Ishikawa (cell line): ENCODE results near the gene CDC5L.

ENCODE experiments used
- CEBPB ChIP-seq: IDR thresholded peaks from 2 replicates; pipeline ENCODE4 v1.6.1; 2012
- CREB1 ChIP-seq: IDR thresholded peaks from 2 replicates; pipeline ENCODE4 v1.6.1; 2012; ENCODE audit warnings: low read depth
- EP300 ChIP-seq: IDR thresholded peaks from 2 replicates; pipeline ENCODE4 v1.6.1; 2012; ENCODE audit warnings: borderline replicate concordance
- FOXM1 ChIP-seq: IDR thresholded peaks from 2 replicates; pipeline ENCODE4 v1.6.1; 2012; ENCODE audit warnings: low read depth, borderline replicate concordance
- MAX ChIP-seq: IDR thresholded peaks from 2 replicates; pipeline ENCODE4 v1.6.1; 2012
- NFIC ChIP-seq: IDR thresholded peaks from 2 replicates; pipeline ENCODE4 v1.6.1; 2012
- RAD21 ChIP-seq: IDR thresholded peaks from 2 replicates; pipeline ENCODE4 v1.6.1; 2012; ENCODE audit warnings: low read depth
- REST ChIP-seq: IDR thresholded peaks from 2 replicates; pipeline ENCODE4 v1.6.1; 2012; ENCODE audit warnings: low read depth, mild to moderate bottlenecking
- TAF1 ChIP-seq: IDR thresholded peaks from 2 replicates; pipeline ENCODE4 v1.6.1; 2012; ENCODE audit warnings: low read depth, mild to moderate bottlenecking
- TCF12 ChIP-seq: IDR thresholded peaks from 2 replicates; pipeline ENCODE4 v1.6.1; 2012; ENCODE audit warnings: low read depth
- TEAD4 ChIP-seq: IDR thresholded peaks from 2 replicates; pipeline ENCODE4 v1.6.1; 2012
- USF1 ChIP-seq: IDR thresholded peaks from 2 replicates; pipeline ENCODE4 v1.6.1; 2012
- YY1 ChIP-seq: IDR thresholded peaks from 2 replicates; pipeline ENCODE4 v1.6.1; 2012; ENCODE audit warnings: low read depth
- ZBTB7A ChIP-seq: IDR thresholded peaks from 2 replicates; pipeline ENCODE4 v1.6.1; 2012; ENCODE audit warnings: low read depth

GRCh38 chr6:44478591-44479254 is 91.2 kb downstream of the CDC5L start:
- TF ChIP-seq CEBPB, result no peak
- TF ChIP-seq YY1, result no peak
- no peak for TF ChIP-seq EP300
- TF ChIP-seq MAX, result no peak
- TF ChIP-seq RAD21, result no peak
- TF ChIP-seq REST, result no peak
- no peak for TF ChIP-seq TAF1
- no peak for TF ChIP-seq TCF12
- no peak for TF ChIP-seq CREB1
- TF ChIP-seq TEAD4, result no peak
- no peak for TF ChIP-seq NFIC
- TF ChIP-seq FOXM1, result no peak
- TF ChIP-seq ZBTB7A, result no peak
- TF ChIP-seq USF1, result no peak
